Panc1 (cell line): ENCODE results near the gene PLEKHA8.

Experiments
- CTCF ChIP-seq: fragments of 450-650 bp; IDR thresholded peaks from 2 replicates; pipeline ENCODE4 v1.5.1; 2017; ENCODE audit warnings: mild to moderate bottlenecking
- POLR2AphosphoS5 ChIP-seq: IDR thresholded peaks from 2 replicates; pipeline ENCODE4 v1.6.1; 2012; ENCODE audit warnings: mild to moderate bottlenecking, low read depth, low read length, moderate library complexity

- no peak for TF ChIP-seq POLR2AphosphoS5
- TF ChIP-seq CTCF, result no peak
Observed at GRCh38 chr7:30086529-30086928, 58.3 kb downstream of the PLEKHA8 start.
